HG03159 (cell line): ENCODE results near the gene SPIN4.
A peak's percentile ranks its signal among the peaks of the same experiment; 100 is the strongest.
"Not testable (repeated sequence)": the region's sequence is repeated elsewhere in the genome, so short reads cannot be mapped to it uniquely, and the experiment has no call there.

ENCODE experiments used
- ATAC-seq: cut with Tn5 transposase; IDR thresholded peaks from one replicate; pipeline ENCODE4 v1.9.1; 2021; ENCODE audit warnings: mild to moderate bottlenecking, moderate library complexity; ENCODE audit not compliant: unreplicated experiment

SPIN4 gene

DNA sequence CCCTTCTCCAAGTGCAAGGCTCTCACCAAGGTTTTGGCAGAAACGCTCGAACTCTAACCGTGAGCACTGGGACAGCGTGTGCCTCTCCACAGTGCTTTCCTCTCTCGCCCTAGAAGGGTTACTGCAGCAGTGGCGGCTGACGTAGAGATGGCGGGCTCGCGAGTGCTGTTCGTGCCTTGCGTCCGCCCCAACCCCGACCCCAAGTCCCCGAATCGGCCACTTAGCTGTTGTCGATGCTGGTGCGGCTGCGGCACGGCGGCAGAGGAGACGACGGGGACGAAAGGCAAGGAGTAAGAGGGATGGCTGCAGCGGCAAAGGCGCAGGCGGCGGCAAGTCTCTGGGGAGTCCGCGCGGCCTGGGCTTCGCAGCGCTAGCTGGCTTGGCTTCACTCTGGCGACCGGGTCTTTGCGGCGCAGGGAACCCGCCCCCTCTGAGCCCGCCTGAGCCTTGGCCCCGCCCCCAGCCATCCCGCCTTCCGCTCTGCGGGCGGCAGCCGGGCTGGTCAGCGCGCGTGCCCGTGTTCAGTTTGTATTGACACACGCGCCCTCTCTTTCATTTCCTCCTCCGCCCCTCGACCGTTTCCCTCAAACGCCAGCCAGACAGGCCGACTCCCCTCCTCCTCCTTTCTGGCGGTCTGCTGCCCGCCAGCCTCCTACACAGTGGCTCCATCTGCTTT lies at the start of gene SPIN4:
SPIN4 (minus strand) TSS at position 392 of the 676 bp plus-strand sequence. CDS start 513 bp downstream, outside the sequence.
- ATAC-seq = peak; percentile 93

DNA sequence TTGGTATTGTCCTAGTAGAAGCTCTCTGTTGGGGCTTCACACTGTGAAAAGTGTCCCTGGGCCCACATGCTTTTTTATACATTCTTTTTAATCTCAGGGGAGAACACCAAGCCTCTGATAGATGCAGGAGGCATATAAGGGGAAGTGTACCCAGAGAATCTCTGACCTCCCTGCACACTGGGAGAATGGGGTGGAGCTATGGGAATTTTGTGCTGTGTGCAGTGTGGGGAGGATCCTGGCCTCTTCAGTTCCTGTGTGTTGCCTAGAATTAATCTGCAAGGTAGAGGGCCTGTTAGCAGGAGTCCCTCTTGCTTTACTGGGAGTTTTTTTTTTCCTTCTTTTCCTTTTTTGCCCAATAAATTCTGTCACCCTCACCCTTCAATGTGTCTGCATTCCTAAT lies 49.2 kb upstream of the SPIN4 start:
- ATAC-seq = no peak

DNA sequence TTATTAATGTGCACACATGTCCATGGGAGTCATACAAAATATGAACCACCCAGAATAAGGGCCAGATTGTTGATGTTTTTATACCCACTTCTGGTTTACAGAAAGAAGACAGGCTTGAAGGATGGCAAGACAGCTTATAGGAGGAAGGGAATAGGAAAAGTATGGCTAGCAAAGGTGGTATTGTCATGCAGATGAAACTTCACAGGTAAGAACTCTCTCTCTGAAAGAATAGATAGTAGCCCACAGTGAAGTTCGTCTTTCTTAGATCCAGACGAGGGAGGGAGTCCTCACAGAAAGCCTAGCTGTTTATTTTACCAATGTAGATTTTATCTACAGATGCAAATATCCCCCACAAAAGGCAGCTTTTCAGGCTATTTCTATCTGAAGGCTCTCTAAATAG lies 43.7 kb upstream of the SPIN4 start:
- ATAC-seq = no peak

DNA sequence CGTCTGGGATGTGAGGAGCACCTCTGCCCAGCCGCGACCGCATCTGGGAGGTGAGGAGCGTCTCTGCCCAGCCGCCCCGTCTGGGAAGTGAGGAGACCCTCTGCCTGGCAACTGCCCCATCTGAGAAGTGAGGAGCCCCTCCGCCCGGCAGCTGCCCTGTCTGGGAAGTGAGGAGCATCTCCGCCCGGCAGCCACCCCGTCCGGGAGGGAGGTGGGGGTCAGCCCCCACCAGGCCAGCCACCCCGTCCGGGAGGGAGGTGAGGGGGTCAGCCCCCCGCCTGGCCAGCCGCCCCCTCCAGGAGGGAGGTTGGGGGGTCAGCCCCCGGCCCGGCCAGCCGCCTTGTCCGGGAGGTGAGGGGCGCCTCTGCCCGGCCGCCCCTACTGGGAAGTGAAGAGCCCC lies 42.0 kb upstream of the SPIN4 start:
- not testable (repeated sequence) for ATAC-seq

DNA sequence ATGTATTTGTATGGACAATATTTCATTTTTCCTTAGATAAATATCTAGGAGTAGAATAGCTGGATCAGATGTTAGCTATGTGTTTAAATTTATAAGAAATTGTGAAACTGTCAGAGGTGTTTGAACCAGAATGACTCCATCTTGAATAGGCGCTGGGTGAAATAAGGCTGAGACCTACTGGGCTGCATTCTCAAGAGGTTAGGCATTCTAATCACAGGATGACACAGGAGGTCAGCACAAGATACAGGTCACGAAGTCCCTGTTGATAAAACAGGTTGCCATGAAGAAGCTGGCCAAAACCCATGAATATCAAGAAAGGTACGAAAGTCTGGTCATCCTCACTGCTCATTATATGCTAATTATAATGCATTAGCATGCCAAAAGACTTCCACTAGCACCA lies 36.3 kb upstream of the SPIN4 start:
- no peak for ATAC-seq

DNA sequence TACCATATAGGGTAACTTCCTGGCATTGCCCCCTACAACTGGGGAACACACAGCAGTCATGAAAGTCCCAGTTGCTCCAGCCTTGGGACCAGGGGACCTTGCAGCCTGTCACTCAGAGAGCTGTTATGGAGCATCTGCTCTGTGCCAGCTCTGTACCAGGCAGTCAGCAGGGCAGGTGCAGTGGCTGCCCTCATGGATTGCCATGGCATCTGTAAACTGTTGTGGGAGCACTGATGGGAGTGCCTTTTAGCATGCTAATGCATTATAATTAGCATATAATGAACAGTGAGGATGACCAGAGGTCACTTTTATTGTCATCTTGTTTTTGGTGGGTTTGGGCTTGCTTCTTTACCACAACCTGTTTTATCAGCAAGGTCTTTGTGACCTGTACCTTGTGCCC lies 33.1 kb upstream of the SPIN4 start:
- not testable (repeated sequence) for ATAC-seq

DNA sequence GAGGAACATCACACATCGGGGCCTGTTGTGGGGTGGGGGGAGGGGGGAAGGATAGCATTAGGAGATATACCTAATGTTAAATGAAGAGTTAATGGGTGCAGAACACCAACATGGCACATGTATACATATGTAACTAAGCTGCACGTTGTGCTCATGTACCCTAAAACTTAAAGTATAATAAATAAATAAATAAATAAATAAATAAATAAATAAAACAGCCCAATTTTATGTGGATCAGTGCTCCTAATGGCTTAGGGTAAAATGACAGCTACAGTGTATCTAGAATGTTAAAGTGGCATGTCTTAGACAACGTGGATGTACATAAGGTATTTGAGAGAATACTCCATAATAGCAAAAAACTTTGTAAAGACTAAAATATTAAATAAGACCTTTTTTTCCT lies 21.9 kb upstream of the SPIN4 start:
- ATAC-seq = not testable (repeated sequence)

DNA sequence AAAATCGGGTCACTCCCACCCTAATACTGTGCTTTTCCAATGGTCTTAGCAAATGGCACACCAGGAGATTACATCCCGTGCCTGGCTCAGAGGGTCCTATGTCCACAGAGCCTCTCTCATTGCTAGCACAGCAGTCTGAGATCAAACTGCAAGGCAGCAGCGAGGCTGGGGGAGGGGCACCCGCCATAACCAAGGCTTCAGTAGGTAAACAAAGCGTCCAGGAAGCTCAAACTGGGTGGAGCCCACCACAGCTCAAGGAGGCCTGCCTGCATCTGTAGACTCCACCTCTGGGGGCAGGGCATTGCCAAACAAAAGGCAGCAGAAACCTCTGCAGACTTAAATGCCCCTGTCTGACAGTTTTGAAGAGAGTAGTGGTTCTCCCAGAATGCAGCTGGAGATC lies 16.6 kb upstream of the SPIN4 start:
- ATAC-seq = not testable (repeated sequence)

DNA sequence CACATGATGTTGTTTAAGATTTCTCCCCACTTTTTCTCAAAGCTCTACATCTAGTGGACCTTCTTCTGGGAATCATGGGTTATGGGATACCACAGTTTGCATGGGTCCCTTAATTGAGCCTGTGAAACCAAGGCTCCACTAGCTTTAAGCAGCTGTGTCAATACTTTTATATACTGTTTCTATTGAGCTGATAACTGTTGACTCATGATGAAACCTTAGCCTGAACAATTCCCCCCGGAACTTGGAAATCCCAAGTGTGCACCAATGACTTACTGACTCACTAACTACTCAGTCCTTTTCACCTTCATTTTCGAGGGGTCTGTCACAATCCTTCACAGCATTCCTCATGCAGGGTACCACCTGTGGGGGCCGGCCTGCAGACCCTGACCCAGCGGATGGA lies 12.7 kb upstream of the SPIN4 start:
- no peak for ATAC-seq

DNA sequence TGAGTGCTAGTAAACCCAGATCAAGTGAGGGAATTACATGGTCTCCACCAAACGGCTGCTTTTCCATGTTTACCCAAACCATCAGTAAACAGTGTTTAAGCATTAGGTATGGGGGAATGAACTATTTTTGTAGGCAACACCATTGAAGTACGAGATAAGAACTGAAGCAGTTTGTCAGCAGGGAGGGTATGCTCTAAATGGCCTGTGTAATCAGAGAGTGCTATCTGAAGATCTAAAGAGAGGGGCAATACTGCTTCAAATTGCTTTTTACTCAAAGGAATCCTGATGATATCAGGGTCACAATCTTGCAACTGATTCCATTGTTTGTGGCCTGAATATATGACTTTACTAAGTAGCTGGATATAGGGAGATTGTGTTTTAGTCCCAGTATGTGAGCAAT lies 10.4 kb upstream of the SPIN4 start:
- ATAC-seq = no peak

DNA sequence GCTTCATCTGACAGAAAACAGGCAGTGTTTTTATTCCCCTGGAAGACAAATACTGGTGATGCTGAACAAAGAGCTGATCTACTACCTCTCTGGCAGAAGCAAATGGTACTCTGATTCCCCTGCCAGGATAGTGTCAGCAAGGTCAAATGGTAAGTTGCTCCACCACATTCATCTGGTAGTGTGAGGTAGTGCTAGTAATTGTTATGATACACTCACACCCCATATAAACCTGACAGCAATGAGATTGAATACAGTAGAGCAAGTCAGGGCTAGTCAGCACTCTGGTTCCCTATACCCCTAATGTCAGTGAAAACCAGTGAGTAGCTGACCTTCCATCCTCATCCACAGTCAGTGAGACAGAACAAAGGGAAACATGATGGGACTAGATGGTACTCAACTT lies 3.4 kb upstream of the SPIN4 start:
- no peak for ATAC-seq

DNA sequence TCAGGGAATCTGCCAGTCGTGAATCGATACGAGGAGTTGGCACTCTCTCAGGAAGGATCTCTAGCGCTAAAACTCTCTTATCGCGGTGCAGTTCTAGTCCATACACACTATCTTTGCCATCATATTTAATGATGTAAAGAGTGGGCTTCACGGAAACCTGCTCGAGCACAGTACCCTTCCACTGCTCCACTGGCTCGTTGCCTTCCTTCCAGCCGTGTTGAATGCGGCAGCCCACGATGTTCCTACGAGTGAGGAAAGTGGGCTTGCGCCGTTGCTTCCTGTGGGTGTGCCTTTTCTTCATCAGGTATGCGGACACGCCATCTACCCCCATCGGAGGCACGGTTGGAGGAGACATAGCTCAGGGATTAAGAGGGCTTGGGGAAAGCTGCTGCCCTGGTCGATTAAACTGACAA lies 661 bp downstream of the SPIN4 start:
- peak; percentile 26 for ATAC-seq

DNA sequence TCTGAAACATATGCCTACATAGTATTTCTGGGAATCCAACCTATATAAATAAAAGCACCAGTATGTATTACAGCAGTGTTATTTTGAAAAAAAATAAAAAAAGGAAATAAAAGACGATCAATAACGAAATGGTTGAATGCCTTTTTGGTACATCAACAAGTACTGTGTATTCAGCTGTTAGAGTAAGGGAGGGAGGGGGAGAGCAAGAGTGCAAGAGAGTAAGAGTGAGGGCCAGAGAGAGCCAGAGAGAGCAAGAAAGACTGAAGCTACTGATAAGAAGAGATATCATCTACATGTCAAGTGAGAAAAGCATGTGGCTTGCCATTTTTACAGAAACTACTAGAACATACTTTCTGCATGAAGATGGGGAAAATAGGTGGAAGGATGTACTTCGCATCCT lies 1.8 kb downstream of the SPIN4 start:
- no peak for ATAC-seq

DNA sequence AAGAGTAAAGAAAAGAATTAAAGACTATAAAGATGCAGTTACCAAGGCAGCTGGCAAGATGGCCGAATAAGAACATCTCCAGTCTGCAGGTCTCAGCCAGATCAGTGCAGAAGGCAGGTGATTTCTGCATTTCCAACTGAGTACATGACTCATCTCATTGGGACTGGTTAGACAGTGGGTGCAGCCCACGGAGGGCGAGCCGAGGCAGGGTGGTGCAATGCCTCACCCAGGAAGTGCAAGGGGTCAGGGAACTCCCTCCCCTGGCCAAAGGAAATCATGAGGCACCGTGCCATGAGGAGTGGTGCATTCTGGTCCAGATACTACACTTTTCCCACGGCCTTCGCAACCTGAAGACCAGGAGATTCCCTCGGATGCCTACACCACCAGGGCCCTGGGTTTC lies 20.5 kb downstream of the SPIN4 start:
- ATAC-seq = no peak

DNA sequence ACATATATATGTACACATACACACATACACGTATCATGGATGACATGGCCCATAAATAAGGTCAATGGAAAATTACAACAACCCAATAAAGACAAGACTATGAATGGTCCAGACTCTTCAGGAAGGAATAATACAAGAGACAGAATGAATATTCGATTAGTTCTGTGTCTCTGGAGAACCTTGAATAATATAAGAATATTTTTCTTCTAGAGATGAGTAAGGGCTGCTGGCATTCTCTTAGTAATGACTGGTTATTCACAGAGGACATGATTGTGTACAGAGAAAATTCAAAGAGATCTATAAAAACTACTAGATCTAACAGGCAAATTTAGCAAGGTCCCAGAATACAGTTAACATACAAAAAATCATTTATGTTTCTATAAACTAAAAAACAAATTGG lies 23.3 kb downstream of the SPIN4 start:
- ATAC-seq = no peak

DNA sequence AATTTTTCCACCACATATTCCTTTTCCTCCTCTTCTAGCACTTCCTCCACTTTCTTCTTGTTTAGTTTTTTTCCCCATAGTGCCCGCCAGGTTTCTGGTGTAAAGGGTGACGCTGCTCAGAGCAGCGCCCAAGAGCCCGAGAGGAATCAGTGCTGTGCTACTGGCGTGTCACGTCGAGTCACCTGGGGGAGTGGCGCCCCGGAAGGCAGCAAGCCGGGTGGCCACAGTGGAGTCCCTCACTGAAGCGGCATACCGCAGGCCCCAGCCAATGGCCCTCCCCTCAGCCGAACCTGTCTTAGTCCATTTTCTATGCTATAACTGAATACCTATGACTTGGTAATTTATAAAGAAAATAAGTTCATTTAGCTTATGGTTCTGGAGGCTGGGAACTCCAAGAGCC lies 51.5 kb downstream of the SPIN4 start:
- ATAC-seq = no peak
